ENCODE data around the gene MBD2. TPM values are rescaled to one million over a fixed set of nuclear protein-coding genes. Genes with fewer than 3 reads are reported as not detected.
A peak's percentile ranks its signal among the peaks of the same experiment; 100 is the strongest.

The MBD2 gene
- total RNA-seq, 1 donor from 2014 or later = 40.4 TPM

GRCh38 chr18:54141041-54141608, 83.3 kb downstream of the MBD2 start:
- Mint-ChIP-seq H3K27me3 (no peaks in the 10 kb centered on the region), H3K9me3 (ENCODE audit: low read depth) (peaks cover 28% of the 10 kb centered on the region), H3K36me3 (ENCODE audit: insufficient read depth) (peaks cover 3% of the 10 kb centered on the region), H3K4me1 (ENCODE audit: low read depth) (no peaks in the 10 kb centered on the region), H3K27ac (no peak overlapping the region), H3K4me3 (ENCODE audit: low read depth) (no peak overlapping the region)
- TF ChIP-seq, protein P1, sequence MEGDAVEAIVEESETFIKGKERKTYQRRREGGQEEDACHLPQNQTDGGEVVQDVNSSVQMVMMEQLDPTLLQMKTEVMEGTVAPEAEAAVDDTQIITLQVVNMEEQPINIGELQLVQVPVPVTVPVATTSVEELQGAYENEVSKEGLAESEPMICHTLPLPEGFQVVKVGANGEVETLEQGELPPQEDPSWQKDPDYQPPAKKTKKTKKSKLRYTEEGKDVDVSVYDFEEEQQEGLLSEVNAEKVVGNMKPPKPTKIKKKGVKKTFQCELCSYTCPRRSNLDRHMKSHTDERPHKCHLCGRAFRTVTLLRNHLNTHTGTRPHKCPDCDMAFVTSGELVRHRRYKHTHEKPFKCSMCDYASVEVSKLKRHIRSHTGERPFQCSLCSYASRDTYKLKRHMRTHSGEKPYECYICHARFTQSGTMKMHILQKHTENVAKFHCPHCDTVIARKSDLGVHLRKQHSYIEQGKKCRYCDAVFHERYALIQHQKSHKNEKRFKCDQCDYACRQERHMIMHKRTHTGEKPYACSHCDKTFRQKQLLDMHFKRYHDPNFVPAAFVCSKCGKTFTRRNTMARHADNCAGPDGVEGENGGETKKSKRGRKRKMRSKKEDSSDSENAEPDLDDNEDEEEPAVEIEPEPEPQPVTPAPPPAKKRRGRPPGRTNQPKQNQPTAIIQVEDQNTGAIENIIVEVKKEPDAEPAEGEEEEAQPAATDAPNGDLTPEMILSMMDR (IDR thresholded peaks at IDR 0.05; ENCODE audit: unreplicated experiment) = no peak
- DNase-seq (ENCODE audit: low spot score, unreplicated experiment) = no peak

- no peaks in the 10 kb centered on the region for H3K4me1 Mint-ChIP-seq (ENCODE audit: low read depth)
- no peak overlapping the region for H3K27ac Mint-ChIP-seq
- H3K9me3 Mint-ChIP-seq (ENCODE audit: low read depth) = peaks cover 28% of the 10 kb centered on the region
- H3K27me3 Mint-ChIP-seq = no peaks in the 10 kb centered on the region
- no peak for DNase-seq (ENCODE audit: low spot score, unreplicated experiment)
- TF ChIP-seq, protein P1 (IDR thresholded peaks at IDR 0.05; ENCODE audit: unreplicated experiment) = no peak
- H3K36me3 Mint-ChIP-seq (ENCODE audit: insufficient read depth) = peaks cover 3% of the 10 kb centered on the region
- H3K4me3 Mint-ChIP-seq (ENCODE audit: low read depth) = no peak overlapping the region
Observed at GRCh38 chr18:54140641-54141040, 83.8 kb downstream of the MBD2 start.

- TF ChIP-seq, protein P1 (IDR thresholded peaks at IDR 0.05; ENCODE audit: unreplicated experiment) = no peak
- no peaks in the 10 kb centered on the region for H3K27me3 Mint-ChIP-seq
- no peak overlapping the region for H3K27ac Mint-ChIP-seq
- DNase-seq (ENCODE audit: low spot score, unreplicated experiment) = no peak
- H3K4me1 Mint-ChIP-seq (ENCODE audit: low read depth) = peaks cover 4% of the 10 kb centered on the region
- no peaks in the 10 kb centered on the region for H3K36me3 Mint-ChIP-seq (ENCODE audit: insufficient read depth)
- no peak overlapping the region for H3K4me3 Mint-ChIP-seq (ENCODE audit: low read depth)
- peaks cover 13% of the 10 kb centered on the region for H3K9me3 Mint-ChIP-seq (ENCODE audit: low read depth)
Observed at GRCh38 chr18:54135216-54135615, 89.3 kb downstream of the MBD2 start.

DNA sequence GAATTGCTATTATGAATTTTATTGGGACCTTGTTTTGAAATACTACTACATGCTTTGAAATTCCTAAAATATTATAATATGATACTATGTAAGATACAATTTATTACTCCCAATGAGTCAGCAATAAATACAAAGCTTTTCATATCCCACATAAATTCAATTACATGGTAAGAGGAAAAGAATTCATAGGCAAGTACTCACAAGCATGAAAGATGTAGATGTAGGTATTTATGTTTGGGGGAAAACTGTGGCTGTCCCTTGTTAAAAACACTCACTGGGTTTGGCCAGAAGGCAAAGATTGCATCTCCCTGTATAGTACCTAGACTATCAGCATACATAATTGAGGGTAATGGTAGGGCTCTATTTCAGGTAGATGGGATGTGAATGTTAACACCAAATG, 90.4 kb downstream of the MBD2 start:
- Mint-ChIP-seq H3K4me1 (ENCODE audit: low read depth) (peaks cover 7% of the 10 kb centered on the region), H3K4me3 (ENCODE audit: low read depth) (no peak overlapping the region), H3K9me3 (ENCODE audit: low read depth) (peaks cover 10% of the 10 kb centered on the region), H3K27ac (no peak overlapping the region), H3K36me3 (ENCODE audit: insufficient read depth) (no peaks in the 10 kb centered on the region), H3K27me3 (no peaks in the 10 kb centered on the region)
- TF ChIP-seq, protein P1 (IDR thresholded peaks at IDR 0.05; ENCODE audit: unreplicated experiment) = no peak
- no peak for DNase-seq (ENCODE audit: low spot score, unreplicated experiment)

GRCh38 chr18:54130631-54131030, 93.8 kb downstream of the MBD2 start:
- DNase-seq (ENCODE audit: low spot score, unreplicated experiment) = no peak
- H3K4me1 Mint-ChIP-seq (ENCODE audit: low read depth) = peaks cover 13% of the 10 kb centered on the region
- H3K27me3 Mint-ChIP-seq = peaks cover 6% of the 10 kb centered on the region
- H3K36me3 Mint-ChIP-seq (ENCODE audit: insufficient read depth) = no peaks in the 10 kb centered on the region
- TF ChIP-seq, protein P1 (IDR thresholded peaks at IDR 0.05; ENCODE audit: unreplicated experiment) = no peak
- no peak overlapping the region for H3K4me3 Mint-ChIP-seq (ENCODE audit: low read depth)
- H3K9me3 Mint-ChIP-seq (ENCODE audit: low read depth) = no peaks in the 10 kb centered on the region
- peak overlapping the region; percentile 14 for H3K27ac Mint-ChIP-seq
